ENCODE data around the gene CCDC106.

The CCDC106 gene

GRCh38 chr19:55677572-55678028 lies 29.6 kb downstream of the CCDC106 start:
- TF ChIP-seq POLR2A (IDR thresholded peaks at IDR 0.05; ENCODE audit: low read depth, low read length): no peak
- FAIRE-seq (no peak), DNase-seq (ENCODE audit: insufficient read length, low spot score) (no peak)

- no peak for TF ChIP-seq POLR2A (IDR thresholded peaks at IDR 0.05; ENCODE audit: low read depth, low read length)
- DNase-seq (ENCODE audit: insufficient read length, low spot score) (no peak), FAIRE-seq (no peak)
Observed at GRCh38 chr19:55678121-55678671, 30.2 kb downstream of the CCDC106 start.

- FAIRE-seq: no peak
- peak; percentile 95 for DNase-seq (ENCODE audit: insufficient read length, low spot score)
- no peak for TF ChIP-seq POLR2A (IDR thresholded peaks at IDR 0.05; ENCODE audit: low read depth, low read length)
Observed at GRCh38 chr19:55679343-55680257, 31.6 kb downstream of the CCDC106 start.

GRCh38 chr19:55680339-55681130 lies 32.5 kb downstream of the CCDC106 start:
- DNase-seq (ENCODE audit: insufficient read length, low spot score) (no peak), FAIRE-seq (no peak)
- TF ChIP-seq POLR2A (IDR thresholded peaks at IDR 0.05; ENCODE audit: low read depth, low read length): no peak

- FAIRE-seq (no peak), DNase-seq (ENCODE audit: insufficient read length, low spot score) (no peak)
- TF ChIP-seq POLR2A (IDR thresholded peaks at IDR 0.05; ENCODE audit: low read depth, low read length): no peak
Observed at GRCh38 chr19:55681131-55682092, 33.4 kb downstream of the CCDC106 start.

GRCh38 chr19:55683449-55684261 lies 35.6 kb downstream of the CCDC106 start:
- TF ChIP-seq POLR2A (IDR thresholded peaks at IDR 0.05; ENCODE audit: low read depth, low read length): no peak
- DNase-seq (ENCODE audit: insufficient read length, low spot score) (no peak), FAIRE-seq (no peak)

- FAIRE-seq: no peak
- no peak for TF ChIP-seq POLR2A (IDR thresholded peaks at IDR 0.05; ENCODE audit: low read depth, low read length)
- DNase-seq (ENCODE audit: insufficient read length, low spot score): no peak
Observed at GRCh38 chr19:55684946-55685681, 37.1 kb downstream of the CCDC106 start.

GRCh38 chr19:55685776-55686175 lies 37.8 kb downstream of the CCDC106 start:
- no peak for DNase-seq (ENCODE audit: insufficient read length, low spot score)
- FAIRE-seq: no peak
- no peak for TF ChIP-seq POLR2A (IDR thresholded peaks at IDR 0.05; ENCODE audit: low read depth, low read length)

- no peak for TF ChIP-seq POLR2A (IDR thresholded peaks at IDR 0.05; ENCODE audit: low read depth, low read length)
- DNase-seq (ENCODE audit: insufficient read length, low spot score) (no peak), FAIRE-seq (no peak)
Observed at GRCh38 chr19:55686311-55687050, 38.5 kb downstream of the CCDC106 start.

- no peak for FAIRE-seq
- no peak for TF ChIP-seq POLR2A (IDR thresholded peaks at IDR 0.05; ENCODE audit: low read depth, low read length)
- DNase-seq (ENCODE audit: insufficient read length, low spot score): no peak
Observed at GRCh38 chr19:55687281-55688201, 39.5 kb downstream of the CCDC106 start.
